K562 (cell line): Measurements from ENCODE around the gene FBXO48. TPM values are rescaled to one million over a fixed set of nuclear protein-coding genes. Genes with fewer than 3 reads are reported as not detected.

Experiments
- ASH1L ChIP-seq: fragments of 450-650 bp; IDR thresholded peaks from 2 replicates; pipeline ENCODE4 v1.6.1; 2018; ENCODE audit warnings: borderline replicate concordance, mild to moderate bottlenecking, low read depth; ENCODE audit not compliant: partially characterized antibody
- ERF ChIP-seq: fragments of 450-650 bp; formaldehyde crosslinking; IDR thresholded peaks from 2 replicates; pipeline ENCODE4 v1.4.0; 2020; ENCODE audit warnings: mild to moderate bottlenecking, mixed read lengths
- KLF1 ChIP-seq: fragments of 450-650 bp; IDR thresholded peaks from 2 replicates; pipeline ENCODE4 v1.6.1; 2016; ENCODE audit warnings: missing genetic modification characterization, missing compliant biosample characterization
- PTBP1 ChIP-seq: fragments of 200-400 bp; formaldehyde crosslinking; IDR thresholded peaks from 2 replicates; pipeline ENCODE4 v1.6.1; 2017; ENCODE audit warnings: low read depth, low read length
- RBM17 ChIP-seq: fragments of 200-400 bp; formaldehyde crosslinking; IDR thresholded peaks from 2 replicates; pipeline ENCODE4 v1.6.1; 2017; ENCODE audit warnings: low read depth, mild to moderate bottlenecking, low read length, borderline replicate concordance
- RFX7 ChIP-seq: fragments of 250-450 bp; sonication (Bioruptor Pico); IDR thresholded peaks from 2 replicates; pipeline ENCODE4 v1.5.1; 2021; ENCODE audit warnings: mild to moderate bottlenecking
- ZBTB7A ChIP-seq: IDR thresholded peaks from 2 replicates; pipeline ENCODE4 v1.6.1; 2011; ENCODE audit warnings: low read depth, mild to moderate bottlenecking, low read length, moderate library complexity, borderline replicate concordance; ENCODE audit not compliant: control insufficient read depth
- ZNF175 ChIP-seq: fragments of 200-800 bp; sonication (Bioruptor generic); IDR thresholded peaks from 2 replicates; pipeline ENCODE4 v1.6.1; 2016; ENCODE audit warnings: low read depth, mild to moderate bottlenecking, missing genetic modification characterization, missing compliant biosample characterization
- ZNF324 ChIP-seq: fragments of 250-450 bp; sonication (Bioruptor Pico); IDR thresholded peaks from 2 replicates; pipeline ENCODE4 v1.4.0; 2020; ENCODE audit warnings: mild to moderate bottlenecking
- ZNF431 ChIP-seq: sonication (generic); formaldehyde crosslinking; IDR thresholded peaks from 2 replicates; pipeline ENCODE4 v1.8.0; 2022; ENCODE audit warnings: mild to moderate bottlenecking, missing genetic modification reagents
- ZNF507 ChIP-seq: conservative IDR thresholded peaks from 2 replicates; pipeline ENCODE4 v1.6.1; 2017; ENCODE audit warnings: missing genetic modification characterization, missing compliant biosample characterization
- ZNF551 ChIP-seq: fragments of 250-450 bp; sonication (Bioruptor Pico); IDR thresholded peaks from 2 replicates; pipeline ENCODE4 v1.5.0; 2021; ENCODE audit warnings: mild to moderate bottlenecking, moderate library complexity
- ZNF75A ChIP-seq: fragments of 450-650 bp; formaldehyde crosslinking; IDR thresholded peaks from 2 replicates; pipeline ENCODE4 v1.4.0; 2020; ENCODE audit warnings: mild to moderate bottlenecking
- ZNF785 ChIP-seq: fragments of 250-450 bp; sonication (Bioruptor Pico); IDR thresholded peaks from 2 replicates; pipeline ENCODE4 v1.4.0; 2020; ENCODE audit warnings: mild to moderate bottlenecking
- polyA plus RNA-seq, 8 experiments: library from polyadenylated mRNA; depleted of rRNA in 4 of 8; stranded (reverse) in 5 of 8; unstranded in 3 of 8; fragments of >200 nt; fragmentation: Nextera tagmentation in 2 of 8; fragmentation: Illumina TruSeq in 1 of 8; extraction: Ambion mirVana in 2 of 8; extraction: Trizol in 1 of 8; gene quantifications; 2 replicates each; pipeline versions ENCODE4 v1.2.1 to v1.2.3, GENCODE V29; 2011 to 2014; ENCODE audit warnings: inconsistent platforms in 1 of 8, missing spikeins in 1 of 8
- total RNA-seq, 7 experiments: library from RNA; depleted of rRNA in 6 of 7; stranded (reverse); fragments of >200 nt in 6 of 7; fragmentation: Illumina TruSeq in 2 of 7; extraction: Trizol in 2 of 7; gene quantifications; 2 replicates each; pipeline versions ENCODE4 v1.2.1 to v1.2.3, GENCODE V29; 2011 to 2021; ENCODE audit warnings: low replicate concordance in 1 of 7
- TF ChIP-seq, protein P1 (sequence below): fragments of 450-650 bp; IDR thresholded peaks from 2 replicates; pipeline ENCODE4 v1.6.1; 2016; ENCODE audit warnings: antibody characterized with exemption
- TF ChIP-seq, protein P2 (sequence below): fragments of 450-650 bp; IDR thresholded peaks from 2 replicates; pipeline ENCODE4 v1.7.1; 2018; ENCODE audit warnings: mild to moderate bottlenecking, low read depth; ENCODE audit not compliant: partially characterized antibody
- TF ChIP-seq, protein P3 (sequence below): fragments of 250-450 bp; sonication (Bioruptor Pico); IDR thresholded peaks from 2 replicates; pipeline ENCODE4 v1.5.0; 2021; ENCODE audit warnings: mild to moderate bottlenecking, borderline replicate concordance
- TF ChIP-seq, protein P4 (sequence below): fragments of 450-650 bp; conservative IDR thresholded peaks from 2 replicates; pipeline ENCODE4 v1.6.1; 2016; ENCODE audit warnings: missing genetic modification characterization, low read depth, mild to moderate bottlenecking, control low read depth, missing compliant biosample characterization

FBXO48 gene
- total and polyA plus RNA-seq, 9 of the 15 experiments (the other 6 are each of a cell fraction or from before 2014, with no cell fraction given), result 0.36 to 1.8 (median 0.73) TPM

DNA sequence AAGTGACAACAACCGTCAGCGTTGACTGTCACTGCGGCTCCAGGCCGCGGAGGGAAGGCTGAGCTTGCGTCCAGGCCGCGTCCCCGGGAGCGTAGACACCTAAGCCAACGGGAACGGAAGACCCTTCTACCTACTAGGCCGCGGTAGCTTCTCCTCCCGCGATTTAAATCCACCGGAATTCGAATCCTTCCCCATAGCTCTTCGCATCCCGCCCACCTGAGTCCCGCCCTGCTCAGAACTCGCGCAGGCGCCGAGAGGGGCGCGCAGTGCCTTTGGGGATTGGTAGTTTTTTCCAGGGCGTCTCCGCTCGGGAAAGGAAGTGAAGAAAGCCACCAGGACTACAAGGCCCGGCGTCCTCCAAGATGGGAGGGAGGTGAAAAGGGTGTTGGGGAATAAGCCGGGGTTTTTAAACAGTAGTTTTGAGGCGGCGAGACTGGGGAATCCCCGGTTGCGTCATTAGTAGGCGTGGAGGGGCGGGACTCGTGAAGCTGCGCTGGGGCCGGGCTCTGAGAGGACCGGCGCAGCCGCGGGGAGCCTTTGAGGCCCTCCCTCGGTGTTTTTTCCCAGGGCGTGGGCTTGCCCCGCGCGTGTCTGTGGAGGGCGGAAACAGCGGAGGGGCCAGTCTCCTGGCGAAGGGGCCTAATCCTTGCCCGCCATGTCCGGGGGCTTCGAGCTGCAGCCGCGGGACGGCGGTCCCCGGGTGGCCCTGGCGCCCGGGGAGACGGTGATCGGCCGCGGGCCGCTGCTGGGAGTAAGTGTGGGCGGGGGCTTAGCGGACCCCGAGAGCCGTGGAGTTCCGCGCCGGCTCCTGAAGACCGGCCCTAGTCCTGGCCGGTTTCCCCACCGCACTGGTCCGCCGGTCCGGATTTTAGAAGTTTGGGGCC is at the start of gene FBXO48, which contains the start of gene APLF (continued):
- TF ChIP-seq, protein P1, sequence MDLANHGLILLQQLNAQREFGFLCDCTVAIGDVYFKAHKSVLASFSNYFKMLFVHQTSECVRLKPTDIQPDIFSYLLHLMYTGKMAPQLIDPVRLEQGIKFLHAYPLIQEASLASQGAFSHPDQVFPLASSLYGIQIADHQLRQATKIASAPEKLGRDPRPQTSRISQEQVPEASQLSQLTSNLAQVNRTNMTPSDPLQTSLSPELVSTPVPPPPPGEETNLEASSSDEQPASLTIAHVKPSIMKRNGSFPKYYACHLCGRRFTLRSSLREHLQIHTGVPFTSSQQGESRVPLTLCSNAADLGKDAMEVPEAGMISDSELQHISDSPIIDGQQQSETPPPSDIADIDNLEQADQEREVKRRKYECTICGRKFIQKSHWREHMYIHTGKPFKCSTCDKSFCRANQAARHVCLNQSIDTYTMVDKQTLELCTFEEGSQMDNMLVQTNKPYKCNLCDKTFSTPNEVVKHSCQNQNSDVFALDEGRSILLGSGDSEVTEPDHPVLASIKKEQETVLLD, result peak; percentile 82
- TF ChIP-seq ERF (CRISPR knock-in tag) (0 out of 2 replicates have a peak, but pooled peaks have one; percentile 57), ZNF175 (CRISPR knock-in tag) (peak; percentile 70; the same call in 1 of the 2 replicates), ZNF785 (CRISPR knock-in tag) (no peak), ZNF75A (CRISPR knock-in tag) (no peak), ZNF431 (CRISPR knock-in tag) (no peak), RBM17 (no peak), ASH1L (no peak), PTBP1 (no peak), ZNF507 (tag) (no peak), RFX7 (CRISPR knock-in tag) (no peak), ZNF324 (CRISPR knock-in tag) (no peak), KLF1 (tag) (no peak), ZBTB7A (peak; percentile 96), ZNF551 (CRISPR knock-in tag) (no peak)
- TF ChIP-seq, protein P2, sequence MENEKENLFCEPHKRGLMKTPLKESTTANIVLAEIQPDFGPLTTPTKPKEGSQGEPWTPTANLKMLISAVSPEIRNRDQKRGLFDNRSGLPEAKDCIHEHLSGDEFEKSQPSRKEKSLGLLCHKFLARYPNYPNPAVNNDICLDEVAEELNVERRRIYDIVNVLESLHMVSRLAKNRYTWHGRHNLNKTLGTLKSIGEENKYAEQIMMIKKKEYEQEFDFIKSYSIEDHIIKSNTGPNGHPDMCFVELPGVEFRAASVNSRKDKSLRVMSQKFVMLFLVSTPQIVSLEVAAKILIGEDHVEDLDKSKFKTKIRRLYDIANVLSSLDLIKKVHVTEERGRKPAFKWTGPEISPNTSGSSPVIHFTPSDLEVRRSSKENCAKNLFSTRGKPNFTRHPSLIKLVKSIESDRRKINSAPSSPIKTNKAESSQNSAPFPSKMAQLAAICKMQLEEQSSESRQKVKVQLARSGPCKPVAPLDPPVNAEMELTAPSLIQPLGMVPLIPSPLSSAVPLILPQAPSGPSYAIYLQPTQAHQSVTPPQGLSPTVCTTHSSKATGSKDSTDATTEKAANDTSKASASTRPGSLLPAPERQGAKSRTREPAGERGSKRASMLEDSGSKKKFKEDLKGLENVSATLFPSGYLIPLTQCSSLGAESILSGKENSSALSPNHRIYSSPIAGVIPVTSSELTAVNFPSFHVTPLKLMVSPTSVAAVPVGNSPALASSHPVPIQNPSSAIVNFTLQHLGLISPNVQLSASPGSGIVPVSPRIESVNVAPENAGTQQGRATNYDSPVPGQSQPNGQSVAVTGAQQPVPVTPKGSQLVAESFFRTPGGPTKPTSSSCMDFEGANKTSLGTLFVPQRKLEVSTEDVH, result no peak
- TF ChIP-seq, protein P3, sequence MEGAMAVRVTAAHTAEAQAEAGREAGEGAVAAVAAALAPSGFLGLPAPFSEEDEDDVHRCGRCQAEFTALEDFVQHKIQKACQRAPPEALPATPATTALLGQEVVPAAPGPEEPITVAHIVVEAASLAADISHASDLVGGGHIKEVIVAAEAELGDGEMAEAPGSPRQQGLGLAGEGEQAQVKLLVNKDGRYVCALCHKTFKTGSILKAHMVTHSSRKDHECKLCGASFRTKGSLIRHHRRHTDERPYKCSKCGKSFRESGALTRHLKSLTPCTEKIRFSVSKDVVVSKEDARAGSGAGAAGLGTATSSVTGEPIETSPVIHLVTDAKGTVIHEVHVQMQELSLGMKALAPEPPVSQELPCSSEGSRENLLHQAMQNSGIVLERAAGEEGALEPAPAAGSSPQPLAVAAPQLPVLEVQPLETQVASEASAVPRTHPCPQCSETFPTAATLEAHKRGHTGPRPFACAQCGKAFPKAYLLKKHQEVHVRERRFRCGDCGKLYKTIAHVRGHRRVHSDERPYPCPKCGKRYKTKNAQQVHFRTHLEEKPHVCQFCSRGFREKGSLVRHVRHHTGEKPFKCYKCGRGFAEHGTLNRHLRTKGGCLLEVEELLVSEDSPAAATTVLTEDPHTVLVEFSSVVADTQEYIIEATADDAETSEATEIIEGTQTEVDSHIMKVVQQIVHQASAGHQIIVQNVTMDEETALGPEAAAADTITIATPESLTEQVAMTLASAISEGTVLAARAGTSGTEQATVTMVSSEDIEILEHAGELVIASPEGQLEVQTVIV (CRISPR knock-in tag), result no peak
- TF ChIP-seq, protein P4, sequence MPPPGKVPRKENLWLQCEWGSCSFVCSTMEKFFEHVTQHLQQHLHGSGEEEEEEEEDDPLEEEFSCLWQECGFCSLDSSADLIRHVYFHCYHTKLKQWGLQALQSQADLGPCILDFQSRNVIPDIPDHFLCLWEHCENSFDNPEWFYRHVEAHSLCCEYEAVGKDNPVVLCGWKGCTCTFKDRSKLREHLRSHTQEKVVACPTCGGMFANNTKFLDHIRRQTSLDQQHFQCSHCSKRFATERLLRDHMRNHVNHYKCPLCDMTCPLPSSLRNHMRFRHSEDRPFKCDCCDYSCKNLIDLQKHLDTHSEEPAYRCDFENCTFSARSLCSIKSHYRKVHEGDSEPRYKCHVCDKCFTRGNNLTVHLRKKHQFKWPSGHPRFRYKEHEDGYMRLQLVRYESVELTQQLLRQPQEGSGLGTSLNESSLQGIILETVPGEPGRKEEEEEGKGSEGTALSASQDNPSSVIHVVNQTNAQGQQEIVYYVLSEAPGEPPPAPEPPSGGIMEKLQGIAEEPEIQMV, result no peak
